Ishikawa (cell line): ENCODE results near the gene PTPRS.

Source experiments
- EGR1 ChIP-seq: IDR thresholded peaks from 2 replicates; pipeline ENCODE4 v1.6.1; 2012
- FOXM1 ChIP-seq: IDR thresholded peaks from 2 replicates; pipeline ENCODE4 v1.6.1; 2012; ENCODE audit warnings: low read depth, borderline replicate concordance
- RAD21 ChIP-seq: IDR thresholded peaks from 2 replicates; pipeline ENCODE4 v1.6.1; 2012; ENCODE audit warnings: low read depth
- TAF1 ChIP-seq: IDR thresholded peaks from 2 replicates; pipeline ENCODE4 v1.6.1; 2012; ENCODE audit warnings: low read depth, mild to moderate bottlenecking
- TCF12 ChIP-seq: IDR thresholded peaks from 2 replicates; pipeline ENCODE4 v1.6.1; 2012; ENCODE audit warnings: low read depth
- TEAD4 ChIP-seq: IDR thresholded peaks from 2 replicates; pipeline ENCODE4 v1.6.1; 2012
- YY1 ChIP-seq: IDR thresholded peaks from 2 replicates; pipeline ENCODE4 v1.6.1; 2012; ENCODE audit warnings: low read depth
- TF ChIP-seq, protein P1 (sequence below): IDR thresholded peaks from 2 replicates; pipeline ENCODE4 v1.6.1; 2012

DNA sequence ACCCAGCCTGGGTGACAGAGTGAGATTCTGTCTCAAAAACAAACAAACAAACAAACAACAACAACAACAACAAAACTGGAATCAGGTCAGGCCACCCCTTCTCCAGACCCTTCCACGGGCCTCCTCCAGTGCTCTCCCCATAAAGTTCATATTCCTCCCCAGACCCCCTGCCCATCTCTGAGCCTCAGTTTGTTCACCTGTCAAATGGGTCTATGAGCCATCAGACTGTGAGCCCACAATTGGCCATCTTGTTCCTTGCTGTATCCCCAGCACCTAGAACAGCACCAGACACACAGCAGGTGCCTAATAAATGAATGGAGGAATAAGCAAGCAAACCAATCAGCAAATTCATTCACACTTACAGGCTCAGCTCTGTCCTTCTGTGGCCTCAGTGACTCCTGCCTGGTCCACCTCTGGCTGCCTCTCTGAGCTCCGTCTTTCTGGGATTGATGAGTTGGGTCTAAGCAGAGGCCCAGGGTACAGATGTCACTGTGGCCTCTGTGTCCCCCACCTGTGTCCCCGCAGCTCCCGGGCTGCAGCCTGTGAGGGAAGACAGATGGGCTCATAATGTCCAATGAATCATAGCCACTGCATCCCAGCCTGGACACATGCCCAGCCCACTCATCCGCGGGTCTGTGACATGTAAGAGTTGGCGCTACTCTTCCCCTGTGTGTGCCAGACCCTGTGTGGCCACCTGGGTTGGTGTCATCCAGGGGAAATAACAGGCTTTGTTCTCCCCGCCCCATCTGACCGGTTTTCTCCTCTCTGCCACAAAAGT, 19.6 kb upstream of the PTPRS start:
- no peak for TF ChIP-seq TEAD4
- TF ChIP-seq YY1: no peak
- TF ChIP-seq EGR1: no peak
- no peak for TF ChIP-seq TCF12
- TF ChIP-seq RAD21: no peak
- TF ChIP-seq, protein P1, sequence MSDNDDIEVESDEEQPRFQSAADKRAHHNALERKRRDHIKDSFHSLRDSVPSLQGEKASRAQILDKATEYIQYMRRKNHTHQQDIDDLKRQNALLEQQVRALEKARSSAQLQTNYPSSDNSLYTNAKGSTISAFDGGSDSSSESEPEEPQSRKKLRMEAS: no peak
- no peak for TF ChIP-seq TAF1
- no peak for TF ChIP-seq FOXM1
